Measurements from ENCODE around the gene GPR155. TPM values are rescaled to one million over a fixed set of nuclear protein-coding genes. Genes with fewer than 3 reads are reported as not detected.

The GPR155 gene
- total RNA-seq, 1 experiment from 2014 or later: 1.3 TPM

DNA sequence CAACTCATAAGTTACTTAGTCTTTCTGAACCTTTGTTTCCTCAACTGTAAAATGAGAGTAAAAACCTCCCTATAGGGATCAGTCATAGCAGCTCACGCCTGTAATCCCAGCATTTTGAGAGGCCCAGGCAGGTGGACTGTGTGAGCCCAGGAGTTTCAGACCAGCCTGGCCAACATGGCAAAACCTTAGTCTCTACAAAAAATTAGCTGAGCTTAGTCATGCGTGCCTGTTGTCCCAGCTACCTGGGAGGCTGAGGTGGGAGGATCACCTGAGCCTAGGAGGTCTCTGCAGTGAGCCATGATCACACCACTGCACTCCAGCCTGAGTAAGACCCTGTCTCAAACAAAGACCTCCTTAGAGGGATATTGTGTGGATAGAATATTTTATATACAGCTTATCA lies 2.3 kb downstream of the GPR155 start:
- Histone ChIP-seq H3K9ac (ENCODE audit: low read length) (no peak overlapping the region), H3F3A (ENCODE audit: low read length, unreplicated experiment) (no peaks in the 10 kb centered on the region), H3K4me3 (ENCODE audit: low read length) (no peak overlapping the region), H3K27me3 (ENCODE audit: low read length) (no peaks in the 10 kb centered on the region), H3K9me3 (ENCODE audit: low read length) (no peaks in the 10 kb centered on the region), H3K27ac (ENCODE audit: low read length) (no peak overlapping the region), H3K79me2 (ENCODE audit: low read length) (no peaks in the 10 kb centered on the region), H3K9me2 (replicated peaks; ENCODE audit: low read length) (no peaks in the 10 kb centered on the region), H4K20me1 (ENCODE audit: low read length) (no peaks in the 10 kb centered on the region), H2AFZ (ENCODE audit: low read length) (no peak overlapping the region), H3K36me3 (ENCODE audit: low read depth, low read length) (no peaks in the 10 kb centered on the region), H3K4me2 (ENCODE audit: low read length) (no peak overlapping the region), H3K4me1 (ENCODE audit: insufficient read depth, low read length) (no peaks in the 10 kb centered on the region)
- intact Hi-C loops (cut with micrococcal nuclease): no loop called here
- DNase-seq (no peak), ATAC-seq (no peak)
- ChIA-PET POLR2A (ENCODE audit: unreplicated experiment) (interaction anchor here (0.7 kb wide), 1 partner anchor 11 kb away, joined by 3 read pairs; no protein-coding TSS in a partner anchor), CTCF (no interaction called here)
- TF ChIP-seq EZH2phosphoT487 (IDR thresholded peaks at IDR 0.05; ENCODE audit: borderline replicate concordance, low read length): no peak
- TF ChIP-seq EZH2 (IDR thresholded peaks at IDR 0.05; ENCODE audit: low read length, unreplicated experiment): no peak
- TF ChIP-seq, protein P1, sequence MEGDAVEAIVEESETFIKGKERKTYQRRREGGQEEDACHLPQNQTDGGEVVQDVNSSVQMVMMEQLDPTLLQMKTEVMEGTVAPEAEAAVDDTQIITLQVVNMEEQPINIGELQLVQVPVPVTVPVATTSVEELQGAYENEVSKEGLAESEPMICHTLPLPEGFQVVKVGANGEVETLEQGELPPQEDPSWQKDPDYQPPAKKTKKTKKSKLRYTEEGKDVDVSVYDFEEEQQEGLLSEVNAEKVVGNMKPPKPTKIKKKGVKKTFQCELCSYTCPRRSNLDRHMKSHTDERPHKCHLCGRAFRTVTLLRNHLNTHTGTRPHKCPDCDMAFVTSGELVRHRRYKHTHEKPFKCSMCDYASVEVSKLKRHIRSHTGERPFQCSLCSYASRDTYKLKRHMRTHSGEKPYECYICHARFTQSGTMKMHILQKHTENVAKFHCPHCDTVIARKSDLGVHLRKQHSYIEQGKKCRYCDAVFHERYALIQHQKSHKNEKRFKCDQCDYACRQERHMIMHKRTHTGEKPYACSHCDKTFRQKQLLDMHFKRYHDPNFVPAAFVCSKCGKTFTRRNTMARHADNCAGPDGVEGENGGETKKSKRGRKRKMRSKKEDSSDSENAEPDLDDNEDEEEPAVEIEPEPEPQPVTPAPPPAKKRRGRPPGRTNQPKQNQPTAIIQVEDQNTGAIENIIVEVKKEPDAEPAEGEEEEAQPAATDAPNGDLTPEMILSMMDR (conservative IDR thresholded peaks at IDR 0.05; ENCODE audit: low read depth, low read length): no peak
- BruUV-seq (replicated peaks): no TSS peak

DNA sequence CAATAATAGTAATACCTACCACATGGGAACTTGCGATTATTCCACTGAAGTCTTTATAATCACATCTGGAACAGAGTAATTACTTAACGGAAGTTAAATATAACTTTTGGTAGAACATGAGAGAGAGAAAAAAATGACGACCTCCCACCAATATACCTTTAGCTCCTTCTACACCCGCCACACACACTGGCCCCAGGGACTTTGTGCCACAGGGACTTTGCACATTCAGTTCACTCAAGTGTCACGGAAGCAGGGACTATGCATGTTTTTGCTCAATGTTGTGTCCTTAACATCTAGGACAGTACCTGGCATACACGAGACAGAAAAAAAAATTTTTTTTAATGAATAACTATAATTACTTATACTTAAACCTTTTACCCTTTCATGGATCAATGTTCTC lies 4.0 kb downstream of the GPR155 start:
- Histone ChIP-seq H3K36me3 (ENCODE audit: low read depth, low read length) (no peaks in the 10 kb centered on the region), H3K79me2 (ENCODE audit: low read length) (no peaks in the 10 kb centered on the region), H3K9ac (ENCODE audit: low read length) (no peak overlapping the region), H4K20me1 (ENCODE audit: low read length) (no peaks in the 10 kb centered on the region), H3K9me2 (replicated peaks; ENCODE audit: low read length) (no peaks in the 10 kb centered on the region), H3K9me3 (ENCODE audit: low read length) (no peaks in the 10 kb centered on the region), H3K4me2 (ENCODE audit: low read length) (no peak overlapping the region), H2AFZ (ENCODE audit: low read length) (no peak overlapping the region), H3K27ac (ENCODE audit: low read length) (no peak overlapping the region), H3K4me1 (ENCODE audit: insufficient read depth, low read length) (no peaks in the 10 kb centered on the region), H3F3A (ENCODE audit: low read length, unreplicated experiment) (no peaks in the 10 kb centered on the region), H3K27me3 (ENCODE audit: low read length) (no peaks in the 10 kb centered on the region), H3K4me3 (ENCODE audit: low read length) (no peak overlapping the region)
- intact Hi-C loops (cut with micrococcal nuclease): no loop called here
- POLR2A ChIA-PET (ENCODE audit: unreplicated experiment): no interaction called here
- CTCF ChIA-PET: no interaction called here
- ATAC-seq (no peak), DNase-seq (no peak)
- TF ChIP-seq, protein P1 (conservative IDR thresholded peaks at IDR 0.05; ENCODE audit: low read depth, low read length): no peak
- TF ChIP-seq EZH2 (IDR thresholded peaks at IDR 0.05; ENCODE audit: low read length, unreplicated experiment) (no peak), EZH2phosphoT487 (IDR thresholded peaks at IDR 0.05; ENCODE audit: borderline replicate concordance, low read length) (no peak)
- BruUV-seq (replicated peaks): no TSS peak

DNA sequence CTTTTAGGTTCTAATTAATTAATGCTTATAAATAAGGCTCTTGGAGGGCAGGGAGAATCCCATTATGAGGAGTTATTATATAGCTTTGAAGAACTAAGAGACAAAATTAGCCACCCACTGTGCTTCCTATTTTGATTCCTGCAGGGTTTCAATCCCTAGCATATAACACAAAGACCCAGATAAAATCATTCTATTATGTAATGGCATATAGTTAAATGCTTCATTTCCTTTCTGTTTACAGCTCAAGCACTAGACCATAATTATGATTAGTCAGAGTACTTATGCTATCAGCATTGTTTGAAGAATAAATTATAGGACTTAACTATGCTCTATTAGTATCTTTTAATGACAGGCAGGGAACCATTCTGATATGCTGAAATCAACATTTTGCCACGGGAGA lies 9.1 kb downstream of the GPR155 start:
- no peaks in the 10 kb centered on the region for H3K4me1 ChIP-seq (ENCODE audit: insufficient read depth, low read length)
- H2AFZ ChIP-seq (ENCODE audit: low read length): no peak overlapping the region
- TF ChIP-seq EZH2 (IDR thresholded peaks at IDR 0.05; ENCODE audit: low read length, unreplicated experiment) (no peak), EZH2phosphoT487 (IDR thresholded peaks at IDR 0.05; ENCODE audit: borderline replicate concordance, low read length) (no peak)
- TF ChIP-seq, protein P1 (conservative IDR thresholded peaks at IDR 0.05; ENCODE audit: low read depth, low read length): no peak
- no peaks in the 10 kb centered on the region for H3F3A ChIP-seq (ENCODE audit: low read length, unreplicated experiment)
- no peaks in the 10 kb centered on the region for H3K79me2 ChIP-seq (ENCODE audit: low read length)
- DNase-seq (no peak), ATAC-seq (no peak)
- ChIA-PET CTCF (no interaction called here), POLR2A (ENCODE audit: unreplicated experiment) (interaction anchor here (0.5 kb wide), 1 partner anchor 1815 kb away, joined by 3 read pairs; no protein-coding TSS in a partner anchor)
- H3K4me3 ChIP-seq (ENCODE audit: low read length): no peak overlapping the region
- intact Hi-C loops (cut with micrococcal nuclease): no loop called here
- no peak overlapping the region for H3K27ac ChIP-seq (ENCODE audit: low read length)
- no peak overlapping the region for H3K9ac ChIP-seq (ENCODE audit: low read length)
- H3K4me2 ChIP-seq (ENCODE audit: low read length): no peak overlapping the region
- BruUV-seq (replicated peaks): no TSS peak
- H4K20me1 ChIP-seq (ENCODE audit: low read length): no peaks in the 10 kb centered on the region
- H3K36me3 ChIP-seq (ENCODE audit: low read depth, low read length): no peaks in the 10 kb centered on the region
- H3K9me3 ChIP-seq (ENCODE audit: low read length): no peaks in the 10 kb centered on the region
- H3K27me3 ChIP-seq (ENCODE audit: low read length): no peaks in the 10 kb centered on the region
- no peaks in the 10 kb centered on the region for H3K9me2 ChIP-seq (replicated peaks; ENCODE audit: low read length)

Measured in PC-3 (cell line).